Measurements from ENCODE around the gene SLC49A4.

The SLC49A4 gene

GRCh38 chr3:122826278-122826677, 31.4 kb downstream of the SLC49A4 start:
- H3K4me3 ChIP-seq: no peak overlapping the region
- H3K27ac ChIP-seq: peak overlapping the region in 1 of 21 experiments; percentile 65

- H3K27ac ChIP-seq: no peak overlapping the region
These were observed 33.4 kb downstream of the SLC49A4 start for GRCh38 chr3:122828281-122828680.

DNA sequence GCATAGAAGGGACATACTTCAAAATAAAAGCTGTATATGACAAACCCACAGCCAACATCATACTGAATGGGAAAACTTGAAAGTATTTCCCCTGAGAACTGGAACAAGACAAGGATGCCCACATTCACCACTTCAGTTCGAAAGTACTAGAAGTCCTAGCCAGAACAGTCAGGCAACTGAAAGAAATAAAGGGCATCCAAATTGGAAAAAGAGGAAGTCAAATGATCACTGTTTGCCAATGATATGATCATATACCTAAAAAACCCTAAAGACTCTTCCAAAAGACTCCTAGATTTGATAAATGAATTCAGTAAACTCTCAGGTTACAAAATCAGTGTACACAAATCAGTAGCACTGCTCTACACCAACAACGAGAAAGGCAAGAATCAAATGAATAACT, 40.7 kb downstream of the SLC49A4 start:
- H3K27ac ChIP-seq: no peak overlapping the region
- H3K4me3 ChIP-seq: no peak overlapping the region

More at GRCh38 chr3:122828281-122828680, 33.4 kb downstream of the SLC49A4 start:
- H3K4me3 ChIP-seq: no peak overlapping the region

GRCh38 chr3:122843604-122844003, 48.7 kb downstream of the SLC49A4 start:
- H3K27ac ChIP-seq: no peak overlapping the region
- H3K4me3 ChIP-seq: no peak overlapping the region

DNA sequence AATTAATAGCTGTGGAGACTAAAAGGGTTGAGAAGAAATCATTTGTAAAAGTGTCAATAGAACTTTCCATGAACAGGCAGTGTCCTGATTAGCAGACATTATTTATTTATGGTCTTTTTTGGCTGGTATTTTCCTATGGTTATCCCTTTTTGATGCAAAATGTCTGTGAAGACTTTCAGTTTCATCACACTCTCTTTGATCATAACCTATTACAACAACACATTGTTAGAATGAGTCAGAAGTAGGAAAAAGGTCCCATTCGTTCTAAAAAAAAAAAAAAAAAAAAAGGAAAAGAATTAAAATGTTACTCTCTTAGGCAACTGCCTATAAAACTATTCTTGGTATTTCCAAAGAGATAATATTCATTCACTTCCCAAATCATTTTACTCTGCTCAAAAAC, 62.1 kb downstream of the SLC49A4 start:
- no peak overlapping the region for H3K27ac ChIP-seq
- no peak overlapping the region for H3K4me3 ChIP-seq

DNA sequence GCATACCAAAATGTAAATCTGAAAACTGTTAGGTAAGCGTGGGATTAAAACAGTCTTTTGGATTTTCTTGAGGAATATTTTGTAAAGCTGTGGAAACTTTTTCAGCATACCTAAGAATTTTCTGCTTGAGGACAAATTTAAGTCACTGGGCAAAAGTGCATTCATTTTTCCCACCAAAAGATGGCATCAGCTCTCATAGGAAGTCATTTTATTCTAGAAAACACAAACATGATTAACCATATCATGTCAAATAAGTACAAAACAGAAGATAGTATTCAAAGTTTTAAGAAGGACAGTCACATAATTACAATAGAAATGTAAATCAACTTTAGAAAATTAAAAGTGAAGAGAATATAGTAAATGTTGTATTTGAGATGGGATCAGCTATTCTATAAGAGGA, 63.5 kb downstream of the SLC49A4 start:
- Histone ChIP-seq H3K4me3 (no peak overlapping the region), H3K27ac (no peak overlapping the region)

GRCh38 chr3:122859021-122859805, 64.3 kb downstream of the SLC49A4 start:
- Histone ChIP-seq H3K4me3 (no peak overlapping the region), H3K27ac (no peak overlapping the region)

- no peak overlapping the region for H3K4me3 ChIP-seq
- H3K27ac ChIP-seq: no peak overlapping the region
These were observed 67.5 kb downstream of the SLC49A4 start for GRCh38 chr3:122862381-122862780.

GRCh38 chr3:122864498-122864897, 69.6 kb downstream of the SLC49A4 start:
- Histone ChIP-seq H3K27ac (no peak overlapping the region), H3K4me3 (no peak overlapping the region)

- Histone ChIP-seq H3K4me3 (no peak overlapping the region), H3K27ac (no peak overlapping the region)
These were observed 73.5 kb downstream of the SLC49A4 start for GRCh38 chr3:122868322-122868721.

DNA sequence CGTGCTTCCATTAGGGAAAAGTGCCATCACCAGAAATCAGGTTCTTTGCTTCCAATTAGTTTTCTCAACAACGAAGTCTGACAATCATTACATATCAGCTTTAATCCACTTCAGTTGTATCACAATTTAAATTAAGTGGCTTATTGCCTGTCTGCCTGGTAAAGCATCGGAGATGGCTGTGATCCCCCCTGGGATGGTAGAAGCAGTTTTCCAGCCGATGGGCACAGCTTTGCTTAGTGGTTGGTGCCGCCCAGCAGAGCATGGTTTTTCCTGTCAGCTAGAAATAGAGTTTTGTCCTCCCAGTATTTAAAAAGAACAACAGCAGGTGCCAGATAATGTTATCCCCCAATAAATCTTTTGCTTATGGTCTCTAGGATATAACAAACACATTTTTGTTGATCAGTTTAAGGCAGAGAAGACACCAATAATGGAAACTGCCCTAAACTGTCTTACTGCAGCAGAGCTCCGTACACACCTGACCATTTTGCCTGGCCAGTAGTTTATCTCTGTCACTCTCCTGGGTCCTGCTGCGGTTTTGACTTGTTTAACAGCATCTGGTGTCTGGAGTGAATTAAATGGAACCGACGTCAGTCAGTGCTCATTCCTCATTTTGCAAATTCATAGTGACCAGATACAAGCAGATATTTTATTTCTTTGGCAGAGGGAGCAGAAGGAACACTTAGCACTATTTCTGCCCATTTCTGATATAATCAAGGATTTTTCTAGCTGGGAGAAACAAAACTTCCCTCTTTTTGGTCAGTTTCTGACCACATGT, 79.1 kb downstream of the SLC49A4 start:
- no peak overlapping the region for H3K4me3 ChIP-seq
- no peak overlapping the region for H3K27ac ChIP-seq

DNA sequence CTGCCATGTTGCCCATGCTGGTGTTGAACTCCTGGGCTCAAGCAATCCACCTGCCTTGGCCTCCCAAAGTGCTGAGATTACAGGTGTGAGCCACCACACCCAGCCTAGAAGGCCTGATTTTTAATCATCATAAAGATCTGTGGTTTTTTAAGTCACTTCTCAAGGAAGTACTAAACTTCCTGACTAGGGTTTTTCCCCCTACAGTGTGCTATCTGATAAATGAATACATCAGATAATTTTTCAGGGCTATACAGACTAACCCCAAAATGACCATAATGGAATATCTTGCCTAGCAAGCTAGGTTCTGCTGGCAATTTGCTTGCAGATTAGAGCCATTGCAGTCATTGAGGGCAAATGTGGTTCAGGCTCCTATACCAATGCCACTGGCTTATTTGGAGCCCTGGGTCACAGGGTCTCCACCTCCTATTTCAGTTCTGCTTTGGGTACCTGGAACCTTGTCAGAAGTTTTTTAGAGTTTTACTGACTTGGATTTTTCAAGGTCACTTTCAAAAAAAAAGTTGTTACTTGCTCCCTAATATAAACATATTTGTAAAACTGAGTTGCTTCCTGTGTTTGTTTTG, 80.8 kb downstream of the SLC49A4 start:
- no peak overlapping the region for H3K4me3 ChIP-seq
- H3K27ac ChIP-seq: no peak overlapping the region

GRCh38 chr3:122880173-122880572, 85.3 kb downstream of the SLC49A4 start:
- H3K4me3 ChIP-seq: no peak overlapping the region
- H3K27ac ChIP-seq: no peak overlapping the region

DNA sequence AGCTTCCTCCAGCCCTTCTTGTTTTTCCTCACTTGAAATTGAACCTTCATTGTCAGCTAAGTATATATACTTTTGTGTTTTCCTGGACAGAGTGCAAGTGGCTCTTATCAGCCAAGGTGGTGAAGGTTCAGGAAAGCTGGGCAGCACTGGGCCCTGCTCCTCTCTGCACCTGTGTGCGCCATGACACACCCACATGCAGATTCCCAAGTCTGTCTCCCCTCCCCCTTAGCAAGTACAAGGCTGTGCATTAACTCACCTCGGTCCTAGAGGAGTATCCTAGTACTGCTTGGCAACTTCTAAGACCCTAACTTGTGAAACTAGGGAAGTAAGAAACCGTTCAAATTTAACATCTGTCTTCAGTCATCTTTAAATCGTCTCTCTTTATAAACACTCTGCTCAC, 85.8 kb downstream of the SLC49A4 start:
- Histone ChIP-seq H3K27ac (no peak overlapping the region), H3K4me3 (no peak overlapping the region)

DNA sequence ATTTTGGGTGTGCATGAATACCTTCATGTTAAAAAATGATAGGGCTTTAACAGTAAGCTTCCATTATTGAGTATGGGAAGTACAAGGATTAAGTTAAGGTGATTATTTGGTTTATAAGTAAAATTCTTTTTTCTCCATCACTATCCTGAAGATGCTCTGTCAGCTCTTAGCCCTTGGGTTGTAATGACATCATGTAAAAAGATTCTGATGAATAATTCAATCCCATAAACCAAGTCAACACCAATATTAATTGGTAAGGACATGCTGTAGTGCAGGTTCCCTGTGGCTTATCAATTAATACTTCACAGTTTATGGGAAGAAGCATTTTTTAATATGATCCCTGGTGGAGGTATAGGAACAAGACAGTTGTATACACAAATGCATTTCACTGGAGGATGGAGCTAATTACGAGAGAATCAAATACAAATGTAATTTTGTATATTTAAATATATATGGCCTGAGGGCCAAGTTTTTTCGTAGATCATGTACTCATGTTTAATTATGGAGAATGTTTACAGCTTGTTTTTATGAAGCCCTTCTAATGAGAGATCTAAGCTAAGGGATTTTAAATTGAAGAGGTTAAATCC, 87.6 kb downstream of the SLC49A4 start:
- Histone ChIP-seq H3K4me3 (no peak overlapping the region), H3K27ac (no peak overlapping the region)

DNA sequence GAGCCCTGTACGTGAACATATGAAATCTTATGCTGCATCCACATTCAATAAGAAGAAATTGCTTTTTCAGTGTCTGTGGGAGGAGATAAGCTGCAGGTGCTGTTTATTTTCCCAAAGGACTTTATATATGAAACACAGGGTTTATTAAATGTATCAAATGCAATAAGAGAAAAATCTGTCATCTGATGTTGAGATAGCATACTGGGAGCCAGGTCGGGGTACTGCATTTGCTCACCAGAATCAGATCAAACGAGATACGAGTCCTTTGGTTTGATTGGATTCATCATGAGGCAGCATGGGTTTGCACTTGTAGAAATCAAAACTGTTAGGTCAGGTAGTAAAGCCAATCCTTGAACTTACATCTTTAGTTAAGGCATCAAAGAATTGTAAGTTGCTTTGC, 91.4 kb downstream of the SLC49A4 start:
- Histone ChIP-seq H3K4me3 (no peak overlapping the region), H3K27ac (no peak overlapping the region)

- Histone ChIP-seq H3K27ac (no peak overlapping the region), H3K4me3 (no peak overlapping the region)
These were observed 92.1 kb downstream of the SLC49A4 start for GRCh38 chr3:122886946-122887345.

GRCh38 chr3:122890077-122890719, 95.3 kb downstream of the SLC49A4 start:
- no peak overlapping the region for H3K27ac ChIP-seq
- no peak overlapping the region for H3K4me3 ChIP-seq

DNA sequence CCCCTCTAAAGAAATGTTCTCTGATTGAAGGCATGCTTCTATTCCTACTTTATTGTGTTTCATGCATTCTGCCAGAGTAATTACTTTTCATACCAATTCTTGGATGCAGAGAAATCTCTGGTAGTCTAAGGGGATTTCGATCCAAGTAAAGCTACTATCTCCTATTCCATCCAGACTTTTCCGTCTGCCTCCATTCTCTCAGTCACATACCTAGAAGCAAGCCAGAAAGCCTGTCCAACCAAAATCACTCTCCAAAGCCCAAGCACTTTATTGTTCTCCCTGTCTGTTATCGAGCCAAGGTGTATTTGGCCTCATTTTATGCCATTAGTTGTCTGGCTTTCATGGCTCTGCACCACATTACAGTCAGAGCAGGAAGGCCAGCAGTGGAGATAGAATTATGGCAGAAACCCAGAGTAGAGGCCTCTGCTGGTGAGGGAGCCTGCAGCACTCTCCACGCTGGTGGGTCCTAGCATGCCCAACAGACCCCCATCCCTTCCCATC, 95.9 kb downstream of the SLC49A4 start:
- Histone ChIP-seq H3K4me3 (no peak overlapping the region), H3K27ac (no peak overlapping the region)

Data from skin epidermis (tissue), 12 donors.